Upper lobe of left lung (tissue), 4 donors: ENCODE data around the gene CSF1R.

ENCODE experiments used
- CTCF ChIP-seq, 6 experiments: fragments of 450-650 bp in 4 of 6; fragments of 200-600 bp in 2 of 6; sonication (generic) in 2 of 6; IDR thresholded peaks; one replicate each; pipeline ENCODE4 v1.5.1; 2016 to 2019; ENCODE audit warnings: antibody characterized with exemption in 6 of 6
- POLR2A ChIP-seq, 4 donors: fragments of 450-650 bp; IDR thresholded peaks; one replicate each; pipeline ENCODE4 v1.5.1; 2016 to 2017; ENCODE audit warnings: antibody characterized with exemption in 4 of 4, mild to moderate bottlenecking in 2 of 4

- TF ChIP-seq CTCF (IDR thresholded peaks at IDR 0.05) (no peak), POLR2A (IDR thresholded peaks at IDR 0.05) (no peak)
These were observed 63.7 kb downstream of the CSF1R start for GRCh38 chr5:150022681-150023080.
